HG02884 (cell line): ENCODE results near the gene RPS27L.

ENCODE experiments used
- ATAC-seq: cut with Tn5 transposase; IDR thresholded peaks from one replicate; pipeline ENCODE4 v1.9.1; 2021; ENCODE audit warnings: mild to moderate bottlenecking, moderate library complexity; ENCODE audit not compliant: unreplicated experiment

RPS27L gene

DNA sequence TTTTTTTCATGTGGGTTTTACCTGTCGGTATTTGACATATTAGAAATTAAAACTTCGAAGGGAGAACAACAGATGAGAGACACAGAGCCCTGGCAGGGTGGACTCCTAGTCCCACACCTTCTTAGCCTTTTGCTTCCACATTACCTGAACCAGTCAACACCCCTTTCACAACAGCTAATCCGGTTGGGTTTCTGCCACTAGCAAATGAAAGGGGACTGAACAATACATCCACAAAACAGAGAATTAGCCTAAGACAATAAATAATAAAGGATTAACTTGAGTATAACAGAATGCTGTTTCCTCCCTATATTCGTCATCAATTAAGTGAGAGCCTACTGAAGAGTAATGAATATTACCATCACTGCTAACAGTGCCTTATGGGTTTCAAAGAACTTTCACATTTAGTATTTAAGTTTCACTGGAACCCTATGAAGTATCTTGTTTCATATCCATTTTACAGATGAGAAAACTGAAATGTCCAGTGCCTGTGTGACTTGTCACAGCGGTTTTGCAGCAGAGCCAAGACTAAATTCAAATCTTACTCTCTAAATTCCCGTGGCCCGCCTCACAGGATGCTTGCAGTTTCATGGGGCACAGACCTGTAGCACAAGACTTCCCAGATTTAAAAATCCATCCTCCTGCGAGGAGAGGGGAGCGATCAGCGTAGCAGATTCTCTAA, 31.1 kb upstream of the RPS27L start:
- ATAC-seq = no peak

GRCh38 chr15:63187589-63188226, 30.4 kb upstream of the RPS27L start:
- ATAC-seq = no peak

GRCh38 chr15:63186065-63186464, 28.8 kb upstream of the RPS27L start:
- ATAC-seq = no peak

- ATAC-seq = no peak
These were observed 27.9 kb upstream of the RPS27L start for GRCh38 chr15:63185206-63185605.

DNA sequence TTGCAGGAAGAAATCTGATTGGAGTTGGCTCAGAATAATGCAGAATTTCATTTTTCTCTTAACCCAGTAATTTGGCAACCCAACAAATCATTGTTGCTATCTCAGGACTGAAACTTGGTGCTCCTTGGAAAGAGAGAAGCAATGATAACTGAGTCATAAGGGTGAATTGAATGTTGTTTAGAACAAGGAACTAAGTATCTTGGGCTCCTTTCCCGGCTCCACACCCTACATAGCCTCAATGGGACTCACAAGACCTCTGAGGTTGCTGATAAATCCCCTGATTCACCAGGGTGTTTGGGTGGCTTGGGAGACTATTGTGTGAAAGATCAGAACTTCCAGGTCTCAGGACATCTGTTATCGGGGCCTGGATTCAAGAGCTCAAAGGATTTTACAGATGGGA, 24.4 kb upstream of the RPS27L start:
- ATAC-seq = no peak

GRCh38 chr15:63180746-63181145, 23.5 kb upstream of the RPS27L start:
- no peak for ATAC-seq

DNA sequence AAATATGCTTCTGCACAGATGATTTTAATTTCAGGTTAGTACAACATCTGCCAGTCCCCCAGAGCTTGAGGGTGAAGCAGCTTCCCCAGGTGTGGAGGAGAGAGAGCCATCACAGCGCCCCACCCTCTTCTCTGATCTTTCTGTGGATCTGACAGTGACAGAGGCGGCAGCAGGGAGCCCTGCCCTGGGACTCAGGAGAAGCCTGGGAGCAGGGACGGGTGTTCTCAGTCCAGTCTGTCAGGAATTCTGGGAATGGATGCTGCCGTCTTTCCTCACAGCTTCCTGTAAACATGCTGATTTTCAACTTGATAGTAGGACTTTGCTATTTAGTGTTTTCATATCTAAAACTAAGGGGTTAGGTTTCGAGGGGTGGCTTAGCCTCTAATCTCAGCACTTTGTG, 20.8 kb upstream of the RPS27L start:
- ATAC-seq = no peak

DNA sequence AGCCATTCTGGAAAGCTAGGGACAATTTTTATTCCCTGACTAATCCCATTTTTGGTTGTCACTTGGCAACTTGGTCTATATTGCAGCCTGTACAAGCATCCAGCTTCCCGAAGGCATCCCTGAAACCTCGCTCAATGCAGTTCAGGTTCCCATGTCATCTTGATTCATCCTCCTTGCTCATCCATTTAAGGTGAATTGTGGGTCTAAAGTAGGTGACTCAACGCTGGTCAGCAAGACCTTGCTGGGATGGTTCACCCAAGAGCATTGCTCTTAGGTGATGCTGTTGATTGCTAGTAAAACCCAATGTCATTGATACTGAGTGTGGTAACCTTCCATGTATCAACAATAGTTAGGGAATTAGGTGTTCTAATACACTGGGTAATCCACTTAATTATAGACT, 19.0 kb upstream of the RPS27L start:
- ATAC-seq = no peak

DNA sequence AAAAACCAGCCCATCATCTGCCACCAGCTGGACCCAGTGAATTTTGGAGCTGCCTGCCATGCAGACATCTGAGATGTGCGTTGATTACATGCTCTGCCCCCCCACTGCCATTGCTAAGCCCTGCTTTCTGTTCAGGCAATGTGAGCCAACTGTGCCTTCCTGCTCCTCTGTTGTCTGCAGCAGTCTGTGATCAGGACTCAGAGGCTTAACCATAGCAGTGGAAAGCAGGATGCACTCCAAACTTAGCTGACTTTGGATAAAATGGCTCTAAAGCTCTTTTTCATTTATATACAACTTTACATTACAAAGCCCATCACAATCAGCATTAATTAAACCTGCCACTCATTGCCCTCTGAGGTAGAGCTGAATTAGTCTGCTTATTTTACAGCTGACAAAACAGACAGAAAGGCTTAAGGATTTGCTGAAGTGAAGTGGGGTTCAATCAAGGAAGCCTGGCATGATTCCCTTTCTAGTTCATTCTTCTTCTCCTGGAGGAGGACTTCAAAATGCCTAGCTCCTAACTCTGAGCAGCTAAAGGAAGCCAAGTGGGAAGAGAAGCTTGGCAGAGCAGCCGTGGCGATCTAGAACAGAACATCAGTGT, 15.7 kb upstream of the RPS27L start:
- no peak for ATAC-seq

- ATAC-seq = no peak
These were observed 15.1 kb upstream of the RPS27L start for GRCh38 chr15:63172376-63172775.

DNA sequence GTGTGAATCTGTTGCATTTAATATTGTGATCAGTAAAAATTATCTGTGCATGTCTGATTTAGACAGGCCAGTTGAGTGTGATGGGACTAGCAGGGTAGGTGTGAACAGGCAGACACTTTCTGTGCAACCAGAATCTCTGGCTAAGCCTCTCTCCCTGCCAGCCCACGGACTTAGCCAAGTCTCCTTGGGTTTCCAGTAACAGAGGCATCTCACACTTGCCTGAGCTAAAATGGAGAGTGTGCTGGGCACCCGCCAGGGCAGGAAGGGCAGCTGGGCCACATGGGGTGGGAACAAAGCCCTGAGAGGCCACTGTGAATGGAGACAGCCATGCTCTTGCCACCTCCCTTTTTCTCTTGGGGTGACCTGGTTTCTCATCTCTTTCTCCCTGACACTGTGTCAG, 12.5 kb upstream of the RPS27L start:
- no peak for ATAC-seq

- ATAC-seq = no peak
These were observed 8.9 kb upstream of the RPS27L start for GRCh38 chr15:63166219-63166618.

DNA sequence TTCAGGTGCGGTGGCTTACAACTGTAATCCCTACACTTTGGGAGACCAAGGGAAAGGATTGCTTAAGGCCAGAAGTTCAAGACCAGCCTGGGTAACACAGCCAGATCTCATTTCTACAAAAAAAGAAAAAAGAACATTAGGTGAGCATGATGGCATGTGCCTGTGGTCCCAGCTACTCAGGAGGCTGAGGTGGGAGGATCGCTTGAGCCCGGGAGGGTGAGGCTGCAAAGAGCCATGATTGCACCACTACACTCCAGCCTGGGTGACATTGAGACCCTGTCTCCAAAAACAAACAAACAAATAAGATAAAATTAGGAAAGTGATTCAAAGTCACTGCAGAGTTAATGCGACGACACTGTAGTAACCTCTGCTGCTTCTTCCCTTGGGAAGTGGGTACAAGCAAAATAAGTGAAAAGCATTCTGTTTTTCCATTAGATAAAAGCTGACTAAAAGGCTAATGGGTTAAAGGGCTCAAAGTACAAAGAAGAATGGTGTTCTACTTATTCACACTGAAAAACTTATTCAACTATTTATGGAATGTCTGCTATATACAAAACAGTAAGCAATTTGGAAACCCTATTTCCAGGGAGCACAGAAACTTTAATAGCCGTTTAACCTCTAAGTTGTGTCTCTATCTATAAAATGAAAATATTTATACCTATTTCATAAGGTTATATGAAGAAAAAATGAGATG, 8.0 kb upstream of the RPS27L start:
- no peak for ATAC-seq

DNA sequence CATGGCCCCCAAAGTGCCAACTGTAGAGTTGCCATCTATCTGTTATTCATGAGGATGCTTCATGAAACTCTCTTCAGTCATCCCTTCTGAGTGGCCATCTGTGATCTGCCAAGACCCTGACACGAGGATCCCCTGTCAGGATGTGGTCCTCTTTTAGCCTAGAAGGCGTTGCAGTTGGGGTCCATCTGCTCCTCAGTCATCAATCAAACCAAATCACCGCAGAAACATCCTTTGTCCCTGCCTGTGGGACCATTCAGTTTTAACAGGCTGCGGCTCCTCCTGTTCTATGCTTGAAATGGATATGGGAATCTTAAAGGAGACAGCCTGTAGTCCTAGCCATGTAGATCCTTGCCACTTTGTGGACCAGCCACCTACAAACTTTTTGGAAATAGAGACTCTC, 5.9 kb upstream of the RPS27L start:
- no peak for ATAC-seq

- ATAC-seq = no peak
These were observed 3.4 kb upstream of the RPS27L start for GRCh38 chr15:63160638-63161037.

DNA sequence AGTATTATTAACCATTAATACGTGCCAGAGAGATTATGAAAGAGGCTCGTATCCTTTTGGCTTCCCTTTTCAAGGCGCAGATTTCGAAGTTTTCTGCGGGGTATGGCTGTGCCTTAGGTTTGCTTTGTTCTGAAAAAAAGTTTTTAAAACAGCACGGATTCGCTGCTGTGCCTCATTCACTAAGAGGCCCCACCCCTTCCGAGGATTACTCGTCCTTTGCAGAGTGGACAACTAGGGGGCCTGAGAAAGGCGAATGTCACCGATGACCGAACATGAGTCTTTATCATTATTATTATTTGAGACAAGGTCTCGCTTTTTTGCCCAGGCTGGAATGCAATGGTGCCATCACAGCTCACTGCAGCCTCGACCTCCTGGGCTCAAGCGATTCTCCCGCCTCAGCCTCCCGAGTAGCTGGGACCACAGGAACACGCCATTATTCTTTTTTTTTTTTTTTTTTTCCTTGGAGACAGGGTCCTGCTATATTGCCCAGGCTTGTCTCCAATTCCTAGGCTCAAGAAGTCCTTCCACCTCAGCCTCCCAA, 684 bp upstream of the RPS27L start:
- no peak for ATAC-seq

- no peak for ATAC-seq
These were observed 541 bp downstream of the RPS27L start for GRCh38 chr15:63156755-63157117.

- ATAC-seq = no peak
These were observed 1.1 kb downstream of the RPS27L start for GRCh38 chr15:63156086-63156710.

DNA sequence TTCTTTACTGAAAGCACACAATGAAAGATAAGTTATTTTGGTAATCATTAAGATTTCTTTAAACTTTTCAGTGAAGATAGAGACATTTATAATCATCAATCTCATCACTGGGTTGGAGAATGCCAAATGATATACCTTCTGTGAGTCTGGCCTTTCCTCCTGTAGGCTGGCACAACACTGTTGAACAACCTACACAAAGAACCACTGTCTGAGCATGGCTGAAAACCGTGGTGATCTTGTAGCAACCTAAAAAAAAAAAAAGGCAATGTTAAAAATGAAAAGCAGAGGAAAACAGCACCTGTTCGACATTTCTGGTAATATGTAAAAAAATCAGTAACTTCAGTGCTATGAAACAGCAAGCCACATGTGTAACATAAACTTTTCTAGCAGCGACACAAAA, 1.8 kb downstream of the RPS27L start:
- ATAC-seq = no peak

DNA sequence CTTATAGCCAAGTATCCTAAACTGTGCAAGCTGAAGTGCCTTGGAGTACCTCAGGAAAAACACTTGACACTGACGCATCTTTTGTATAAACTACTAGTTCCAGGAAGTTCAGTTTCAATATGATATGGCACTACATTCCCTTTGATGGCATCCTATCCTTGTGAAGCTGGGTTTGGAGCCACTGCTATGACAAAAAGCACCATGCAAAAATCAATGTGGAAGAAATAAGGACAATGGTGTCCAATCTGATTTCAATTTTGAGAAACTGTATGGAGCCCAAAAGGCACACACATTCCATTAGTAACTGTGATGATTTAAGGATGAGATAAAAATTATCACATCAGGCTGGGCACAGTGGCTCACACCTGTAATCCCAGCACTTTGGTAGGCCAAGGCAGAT, 5.6 kb downstream of the RPS27L start:
- ATAC-seq = no peak

- ATAC-seq = no peak
These were observed 10.6 kb downstream of the RPS27L start for GRCh38 chr15:63146684-63147083.
